ENCODE measurements around the gene JPT2.

The JPT2 gene

GRCh38 chr16:1744338-1744840 is 66.3 kb downstream of the JPT2 start:
- peaks cover 46% of the 10 kb centered on the region for H3K36me3 ChIP-seq (replicated peaks)
- no peak overlapping the region for H3K4me3 ChIP-seq (ENCODE audit: low read depth, low read length)
- in situ Hi-C loops (cut with HindIII; ENCODE audit: low pct_ligation_motif_present, low sequenced_read_pairs): no loop called here
- DNase-seq: no peak
- no peak for TF ChIP-seq CTCF (IDR thresholded peaks at IDR 0.05; ENCODE audit: low read depth, low read length, missing control alignments)
- H3K27ac ChIP-seq: no peak overlapping the region
- H3K27me3 ChIP-seq (replicated peaks): no peaks in the 10 kb centered on the region

DNA sequence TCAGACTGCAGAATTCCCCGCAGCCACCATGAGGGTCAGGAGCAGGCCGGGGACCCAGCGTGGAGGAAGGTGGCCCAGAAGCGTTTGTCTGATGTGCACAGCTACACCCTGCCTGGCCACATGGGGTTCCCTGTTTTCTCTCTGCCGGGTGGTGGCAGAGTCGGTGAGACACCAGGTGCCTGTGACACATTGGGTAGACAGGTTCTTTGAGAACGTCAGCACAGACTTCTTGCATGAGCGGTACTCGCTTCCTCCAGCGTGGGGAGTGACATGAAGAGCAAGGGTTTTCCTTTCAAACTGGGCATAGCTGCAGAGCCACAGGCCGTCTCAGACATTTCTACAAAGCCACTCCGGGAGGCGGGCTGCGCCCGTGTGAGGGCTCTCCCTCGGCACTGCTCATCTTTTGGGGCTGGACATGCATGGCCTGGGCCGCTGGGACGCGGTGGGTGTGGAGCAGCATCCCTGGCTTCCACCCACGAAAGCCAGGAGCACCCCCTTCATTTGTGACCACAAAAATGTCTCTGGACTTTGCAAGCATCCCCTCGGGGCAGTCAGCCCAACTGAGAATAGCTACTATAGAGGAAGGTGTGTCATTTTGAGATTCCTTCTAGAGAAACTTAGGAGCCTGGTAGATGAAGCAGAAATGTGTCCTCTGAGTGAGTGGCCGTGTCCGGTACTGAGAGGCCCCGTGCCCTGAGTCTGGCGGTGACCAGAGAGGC is 67.3 kb downstream of the JPT2 start:
- in situ Hi-C loops (cut with HindIII; ENCODE audit: low pct_ligation_motif_present, low sequenced_read_pairs): no loop called here
- Histone ChIP-seq H3K4me3 (ENCODE audit: low read depth, low read length) (peak overlapping the region; percentile 15), H3K27ac (peak overlapping the region; percentile 94), H3K27me3 (replicated peaks) (no peaks in the 10 kb centered on the region), H3K36me3 (replicated peaks) (peaks cover 47% of the 10 kb centered on the region)
- no peak for TF ChIP-seq CTCF (IDR thresholded peaks at IDR 0.05; ENCODE audit: low read depth, low read length, missing control alignments)
- peak; percentile 55 for DNase-seq

GRCh38 chr16:1745900-1746692 is 68.0 kb downstream of the JPT2 start:
- H3K27me3 ChIP-seq (replicated peaks): no peaks in the 10 kb centered on the region
- no peak for TF ChIP-seq CTCF (IDR thresholded peaks at IDR 0.05; ENCODE audit: low read depth, low read length, missing control alignments)
- H3K4me3 ChIP-seq (ENCODE audit: low read depth, low read length): peak overlapping the region; percentile 15
- in situ Hi-C loops (cut with HindIII; ENCODE audit: low pct_ligation_motif_present, low sequenced_read_pairs): no loop called here
- peaks cover 44% of the 10 kb centered on the region for H3K36me3 ChIP-seq (replicated peaks)
- H3K27ac ChIP-seq: peak overlapping the region; percentile 94
- peak; percentile 93 for DNase-seq

DNA sequence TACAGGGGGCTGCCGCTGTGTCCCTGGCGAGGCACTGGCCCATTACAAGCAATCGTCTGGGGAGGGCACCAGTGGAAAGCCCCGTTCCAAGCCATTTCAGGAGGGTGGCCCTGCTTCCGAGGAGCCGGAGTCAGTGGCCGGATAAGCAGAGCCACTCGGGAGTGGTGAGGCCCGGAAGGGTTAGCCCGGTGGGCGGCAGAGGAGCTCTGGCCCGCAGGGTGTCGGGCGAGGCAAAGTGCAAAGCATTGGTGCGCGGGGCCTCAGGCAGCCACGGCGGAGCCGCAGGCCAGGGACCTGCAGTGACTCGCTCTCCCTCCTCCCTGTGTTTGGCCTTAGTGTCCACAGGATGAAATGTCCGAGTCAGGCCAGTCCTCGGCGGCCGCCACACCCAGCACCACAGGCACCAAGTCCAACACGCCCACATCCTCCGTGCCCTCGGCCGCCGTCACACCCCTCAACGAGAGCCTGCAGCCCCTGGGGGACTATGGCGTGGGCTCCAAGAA is 68.7 kb downstream of the JPT2 start:
- no peak for DNase-seq
- Histone ChIP-seq H3K27ac (peak overlapping the region; percentile 94), H3K36me3 (replicated peaks) (peaks cover 49% of the 10 kb centered on the region), H3K27me3 (replicated peaks) (no peaks in the 10 kb centered on the region), H3K4me3 (ENCODE audit: low read depth, low read length) (no peak overlapping the region)
- in situ Hi-C loops (cut with HindIII; ENCODE audit: low pct_ligation_motif_present, low sequenced_read_pairs): no loop called here
- TF ChIP-seq CTCF (IDR thresholded peaks at IDR 0.05; ENCODE audit: low read depth, low read length, missing control alignments): no peak

DNA sequence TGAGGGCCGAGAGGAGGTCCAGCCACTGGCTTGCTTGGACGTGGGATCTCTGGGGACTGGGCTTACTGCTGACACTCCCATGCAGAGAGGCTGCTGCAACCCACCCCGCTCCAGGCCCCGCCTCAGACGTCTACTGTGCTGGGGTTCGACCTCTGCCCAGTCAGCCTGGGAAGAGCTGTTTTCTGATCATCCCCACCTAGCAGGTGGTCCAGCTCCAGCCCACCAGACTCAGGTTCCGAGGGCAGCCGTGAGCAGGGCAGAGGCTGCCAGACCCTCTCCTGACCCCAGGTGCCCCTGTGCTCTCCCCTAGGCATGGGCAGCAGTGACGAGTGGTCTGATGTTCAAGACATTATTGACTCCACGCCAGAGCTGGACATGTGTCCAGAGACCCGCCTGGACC is 69.9 kb downstream of the JPT2 start:
- Histone ChIP-seq H3K27me3 (replicated peaks) (no peaks in the 10 kb centered on the region), H3K36me3 (replicated peaks) (peaks cover 52% of the 10 kb centered on the region), H3K27ac (no peak overlapping the region), H3K4me3 (ENCODE audit: low read depth, low read length) (no peak overlapping the region)
- in situ Hi-C loops (cut with HindIII; ENCODE audit: low pct_ligation_motif_present, low sequenced_read_pairs): no loop called here
- DNase-seq: no peak
- TF ChIP-seq CTCF (IDR thresholded peaks at IDR 0.05; ENCODE audit: low read depth, low read length, missing control alignments): no peak
